Natural killer cell (primary cell): ENCODE measurements around the gene POTEB3. TPM values are rescaled to one million over a fixed set of nuclear protein-coding genes. Genes with fewer than 3 reads are reported as not detected.
"Not testable (repeated sequence)": the region's sequence is repeated elsewhere in the genome, so short reads cannot be mapped to it uniquely, and the experiment has no call there.

ENCODE experiments used
- ATAC-seq, 3 donors: fragments of 150-1000 bp in 2 of 3; fragments of 200-7000 bp in 1 of 3; cut with Tn5 transposase; 1 replicate in 1 of 3; 2 replicates in 2 of 3; pipeline ENCODE4 v1.10.0; 2021; ENCODE audit warnings: mild to moderate bottlenecking in 2 of 3, moderate library complexity in 2 of 3
- DNase-seq, 2 donors: peaks; one replicate each; pipeline versions ENCODE4 v3.0.0 to v3.0.0-alpha.2; 2013 to 2021; ENCODE audit warnings: mixed read lengths in 1 of 2
- H3K27ac ChIP-seq: one replicate; pipeline ENCODE4 v1.5.1; 2013; ENCODE audit warnings: mild to moderate bottlenecking, low read length
- H3K27me3 ChIP-seq: one replicate; pipeline ENCODE4 v1.6.1; 2013; ENCODE audit warnings: low read length; ENCODE audit not compliant: control insufficient read depth, insufficient read depth
- H3K36me3 ChIP-seq: one replicate; pipeline ENCODE4 v1.6.1; 2013; ENCODE audit warnings: low read length; ENCODE audit not compliant: control insufficient read depth, insufficient read depth
- H3K4me1 ChIP-seq: one replicate; pipeline ENCODE4 v1.6.1; 2013; ENCODE audit warnings: low read length; ENCODE audit not compliant: control insufficient read depth, insufficient read depth
- H3K4me3 ChIP-seq: one replicate; pipeline ENCODE4 v1.5.1; 2013; ENCODE audit warnings: low read length
- H3K9me3 ChIP-seq: one replicate; pipeline ENCODE4 v1.6.1; 2013; ENCODE audit warnings: low read length; ENCODE audit not compliant: control insufficient read depth, insufficient read depth
- H3K27ac Mint-ChIP-seq, 2 donors: one replicate each; pipeline ENCODE4 v1.8.0; 2022; ENCODE audit warnings: mild to moderate bottlenecking in 2 of 2, mixed read lengths in 2 of 2, moderate library complexity in 1 of 2
- H3K27me3 Mint-ChIP-seq, 2 donors: one replicate each; pipeline ENCODE4 v1.8.0; 2022; ENCODE audit warnings: low read depth in 2 of 2, mixed read lengths in 2 of 2
- H3K36me3 Mint-ChIP-seq: one replicate; pipeline ENCODE4 v1.8.0; 2022; ENCODE audit warnings: mixed read lengths
- H3K4me1 Mint-ChIP-seq, 2 donors: one replicate each; pipeline ENCODE4 v1.8.0; 2022; ENCODE audit warnings: mixed read lengths in 2 of 2
- H3K4me3 Mint-ChIP-seq: one replicate; pipeline ENCODE4 v1.8.0; 2022; ENCODE audit warnings: mild to moderate bottlenecking, moderate library complexity, mixed read lengths
- H3K9me3 Mint-ChIP-seq, 2 donors: one replicate each; pipeline ENCODE4 v1.8.0; 2022; ENCODE audit warnings: mixed read lengths in 2 of 2
- WGBS: methylation state at CpG from one replicate; pipeline ENCODE4 v1.1.7; 2013; ENCODE audit warnings: missing lambda C conversion rate; ENCODE audit not compliant: insufficient coverage; 5-methylcytosine and 5-hydroxymethylcytosine counted together
- intact Hi-C: fragments of 100-400 bp; cut with micrococcal nuclease; formaldehyde crosslinking; loops from one replicate; pipeline ENCODE4 v1.14.2; 2022
- total RNA-seq, 4 donors: library from RNA; stranded (reverse); fragments of 120-200 nt in 1 of 4; gene quantifications; one replicate each; pipeline versions ENCODE4 v1.2.3 to v1.2.4, GENCODE V29; 2013 to 2022

POTEB3 gene
- total RNA-seq, 3 donors from 2014 or later (not counting 1 experiment from before 2014, with no cell fraction given), result not detected

DNA sequence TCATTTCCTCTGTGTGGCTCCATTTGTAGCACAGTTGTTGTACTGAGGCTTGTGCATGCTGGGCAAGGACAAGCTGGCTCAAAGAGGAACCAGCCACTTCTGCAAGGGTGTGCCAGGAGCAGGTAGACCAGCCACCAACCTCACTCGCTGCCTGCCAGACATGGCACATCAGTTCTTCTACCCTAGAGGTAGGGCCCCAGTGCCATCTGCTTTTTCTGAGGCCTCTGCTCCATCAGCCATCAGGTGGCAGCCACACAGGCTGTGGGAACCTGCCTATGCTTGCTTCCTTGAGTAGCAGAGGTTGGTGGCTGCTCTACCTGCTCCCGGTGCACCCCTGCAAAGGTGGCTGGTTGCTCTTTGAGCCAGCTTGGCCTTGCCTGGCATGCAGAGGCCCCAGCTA, 42.6 kb downstream of the POTEB3 start:
- H3K4me3 Mint-ChIP-seq, H3K9me3 ChIP-seq, H3K36me3 ChIP-seq, H3K9me3 Mint-ChIP-seq, ATAC-seq, H3K27ac Mint-ChIP-seq, intact Hi-C loops, H3K27ac ChIP-seq, H3K27me3 ChIP-seq, H3K36me3 Mint-ChIP-seq, H3K4me1 ChIP-seq, DNase-seq, H3K4me1 Mint-ChIP-seq, H3K27me3 Mint-ChIP-seq, H3K4me3 ChIP-seq: not testable (repeated sequence)
- no CpG with 5 or more reads among the region's 2 CpGs for WGBS

GRCh38 chr15:21397186-21397585, 43.1 kb downstream of the POTEB3 start:
- H3K36me3 Mint-ChIP-seq, H3K4me3 Mint-ChIP-seq, H3K27me3 ChIP-seq, H3K36me3 ChIP-seq, DNase-seq, H3K4me3 ChIP-seq, H3K9me3 Mint-ChIP-seq, intact Hi-C loops, H3K27ac Mint-ChIP-seq, H3K27ac ChIP-seq, H3K9me3 ChIP-seq, ATAC-seq, H3K4me1 Mint-ChIP-seq, H3K27me3 Mint-ChIP-seq, H3K4me1 ChIP-seq: not testable (repeated sequence)
- 75% methylated on average over 1 of the region's 2 CpGs for WGBS

DNA sequence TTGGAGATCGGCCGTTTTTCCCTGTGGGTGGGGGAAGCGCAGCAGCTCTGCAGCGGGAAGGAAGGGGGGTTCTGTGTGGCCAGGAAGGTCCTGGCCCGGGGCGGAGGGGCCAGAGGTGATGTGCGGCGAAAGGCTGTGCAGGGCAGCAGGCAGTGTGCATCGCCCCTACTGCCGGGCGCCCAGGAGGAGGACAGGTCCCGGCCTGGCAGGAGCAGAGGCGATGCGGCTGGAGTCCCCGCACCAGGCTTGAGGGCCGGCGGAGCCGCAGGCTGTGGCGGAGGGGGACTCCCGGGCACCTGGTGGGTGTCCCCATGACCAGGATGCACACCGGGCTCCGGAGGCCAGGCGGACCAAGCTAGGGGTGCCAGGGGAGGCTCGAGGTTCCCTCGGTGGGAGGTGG, 54.3 kb downstream of the POTEB3 start:
- H3K36me3 Mint-ChIP-seq, H3K36me3 ChIP-seq, DNase-seq, ATAC-seq, H3K4me1 Mint-ChIP-seq, H3K27me3 Mint-ChIP-seq, H3K27ac Mint-ChIP-seq, H3K9me3 Mint-ChIP-seq, H3K4me3 ChIP-seq, H3K9me3 ChIP-seq, H3K27ac ChIP-seq, H3K4me1 ChIP-seq, H3K4me3 Mint-ChIP-seq, intact Hi-C loops, H3K27me3 ChIP-seq: not testable (repeated sequence)
- 97% methylated on average over 10 of the region's 25 CpGs for WGBS

- H3K36me3 ChIP-seq, DNase-seq, H3K4me3 Mint-ChIP-seq, H3K27ac Mint-ChIP-seq, H3K27me3 ChIP-seq, H3K9me3 ChIP-seq, H3K4me1 ChIP-seq, H3K27me3 Mint-ChIP-seq, intact Hi-C loops, H3K4me3 ChIP-seq, H3K36me3 Mint-ChIP-seq, ATAC-seq, H3K9me3 Mint-ChIP-seq, H3K4me1 Mint-ChIP-seq, H3K27ac ChIP-seq: not testable (repeated sequence)
- WGBS, result 100% methylated on average over 1 of the region's 24 CpGs
Measured at GRCh38 chr15:21383866-21384485, 56.3 kb downstream of the POTEB3 start.

DNA sequence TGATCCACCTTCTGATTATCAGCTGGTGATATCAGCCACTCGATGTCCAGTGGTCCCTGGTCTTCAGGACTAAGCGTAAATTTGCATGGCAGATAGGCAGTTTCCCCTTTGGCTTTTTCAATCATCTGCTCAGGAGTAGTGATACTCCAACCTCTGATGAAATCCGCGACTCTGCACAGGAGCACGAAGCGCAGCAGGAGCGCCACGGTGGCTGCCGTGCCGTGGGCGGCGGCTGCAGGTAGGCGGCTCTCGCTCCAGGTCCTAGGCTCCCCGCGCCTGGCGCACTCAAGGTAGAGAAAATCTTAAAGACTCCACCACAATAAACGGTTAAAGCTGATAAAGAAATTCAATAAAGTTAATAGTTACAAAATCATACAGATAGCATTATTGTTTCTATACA, 66.6 kb downstream of the POTEB3 start:
- H3K4me1 ChIP-seq, intact Hi-C loops, H3K9me3 Mint-ChIP-seq, H3K36me3 ChIP-seq, H3K9me3 ChIP-seq, H3K36me3 Mint-ChIP-seq, H3K27me3 ChIP-seq, H3K27me3 Mint-ChIP-seq, DNase-seq, H3K4me3 Mint-ChIP-seq, H3K27ac Mint-ChIP-seq, H3K4me3 ChIP-seq, H3K27ac ChIP-seq, H3K4me1 Mint-ChIP-seq, ATAC-seq: not testable (repeated sequence)
- 85% methylated on average over 7 of the region's 18 CpGs for WGBS

DNA sequence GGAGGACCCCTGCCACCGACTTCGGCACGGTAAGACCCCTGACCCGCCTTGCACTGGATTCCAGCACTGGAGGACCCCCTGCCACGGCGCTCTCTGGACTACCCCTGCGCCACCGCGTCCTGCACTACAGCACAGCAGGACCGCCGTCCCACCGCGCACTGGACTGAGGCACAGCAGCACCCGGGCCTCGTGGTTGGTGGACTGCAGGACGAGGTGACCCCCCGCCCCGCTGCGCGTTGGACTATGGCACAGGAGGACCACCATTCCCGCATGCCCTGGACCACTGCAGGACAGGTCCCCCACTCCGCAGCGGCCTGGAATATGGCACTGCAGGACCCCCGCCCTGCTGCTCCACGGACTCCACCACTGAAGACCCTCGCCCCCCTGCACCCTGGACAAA, 71.1 kb downstream of the POTEB3 start:
- H3K9me3 Mint-ChIP-seq, H3K4me3 ChIP-seq, H3K36me3 ChIP-seq, H3K27me3 ChIP-seq, H3K27ac Mint-ChIP-seq, H3K36me3 Mint-ChIP-seq, DNase-seq, H3K27me3 Mint-ChIP-seq, ATAC-seq, H3K9me3 ChIP-seq, H3K4me3 Mint-ChIP-seq, H3K4me1 ChIP-seq, H3K4me1 Mint-ChIP-seq, H3K27ac ChIP-seq, intact Hi-C loops: not testable (repeated sequence)
- 87% methylated on average over 3 of the region's 26 CpGs for WGBS

GRCh38 chr15:21368625-21369024, 71.7 kb downstream of the POTEB3 start:
- H3K9me3 Mint-ChIP-seq, intact Hi-C loops, H3K36me3 ChIP-seq, H3K4me3 ChIP-seq, ATAC-seq, H3K27ac Mint-ChIP-seq, H3K27me3 ChIP-seq, H3K27me3 Mint-ChIP-seq, H3K9me3 ChIP-seq, H3K27ac ChIP-seq, H3K4me3 Mint-ChIP-seq, H3K4me1 ChIP-seq, H3K4me1 Mint-ChIP-seq, H3K36me3 Mint-ChIP-seq: not testable (repeated sequence)
- WGBS, result 100% methylated on average over 4 of the region's 22 CpGs
- DNase-seq, result peak in 1 of 2 donors; percentile 0
